ENCODE measurements around the gene ACTR3C.

Gene ACTR3C

DNA sequence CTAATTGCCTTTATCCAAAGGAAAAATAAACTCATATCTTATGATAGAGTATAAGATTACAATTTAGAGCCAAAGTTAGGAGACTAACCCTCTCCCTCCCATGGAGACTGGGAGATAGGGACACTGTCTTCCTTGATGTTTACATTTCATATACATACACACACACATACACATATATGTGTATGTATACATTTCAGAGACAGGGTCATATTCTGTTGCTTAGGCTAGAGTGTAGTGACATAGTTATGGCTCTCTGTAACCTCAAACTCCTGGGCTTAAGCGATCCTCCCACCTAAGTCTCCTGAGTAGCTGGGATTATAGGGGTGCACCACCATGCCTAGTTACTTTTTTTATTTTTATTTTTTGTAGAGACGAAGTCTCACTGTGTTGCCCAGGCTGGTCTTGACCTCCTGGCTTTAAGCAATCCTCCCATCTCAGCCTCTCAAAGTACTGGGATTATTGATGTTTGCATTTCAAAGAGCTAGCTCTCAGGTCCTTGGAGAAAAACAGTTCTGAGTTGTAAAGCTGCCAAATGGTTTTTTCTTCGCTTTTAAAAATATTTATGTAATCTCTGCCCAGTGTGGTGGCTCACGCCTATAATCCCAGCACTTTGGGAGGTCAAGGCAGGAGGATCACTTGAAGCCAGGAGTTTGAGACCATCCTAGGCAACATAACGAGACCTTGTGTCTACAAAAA lies 37.2 kb upstream of the ACTR3C start:
- H3K4me3 ChIP-seq (ENCODE audit: low read depth, low read length) = no peak overlapping the region
- DNase-seq (ENCODE audit: low read depth) = no peak

DNA sequence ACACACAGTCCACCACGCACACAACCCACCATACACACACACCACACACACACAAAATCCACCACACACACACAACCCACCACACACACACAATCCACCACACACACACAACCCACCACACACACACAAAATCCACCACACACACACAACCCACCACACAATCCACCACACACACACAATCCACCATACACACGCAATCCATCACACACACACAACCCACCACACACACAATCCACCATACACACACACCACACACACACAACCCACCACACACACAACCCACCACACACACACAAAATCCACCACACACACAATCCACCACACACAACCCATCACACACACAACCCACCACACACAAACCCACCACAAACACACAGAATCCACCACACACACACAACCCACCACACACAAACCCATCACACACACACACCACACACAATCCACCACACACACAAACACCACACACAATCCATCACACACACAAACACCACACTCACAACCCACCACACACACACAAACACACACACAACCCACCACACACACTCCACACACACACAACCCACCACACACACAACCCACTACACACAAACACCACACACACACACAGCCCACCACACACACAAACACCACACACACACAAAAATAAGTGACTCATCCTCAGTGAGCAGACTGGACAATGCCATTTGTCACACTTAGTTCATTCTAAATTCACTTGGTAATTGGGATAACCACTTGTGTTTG lies 36.4 kb upstream of the ACTR3C start:
- no peak overlapping the region for H3K4me3 ChIP-seq (ENCODE audit: low read depth, low read length)
- DNase-seq (ENCODE audit: low read depth) = no peak

DNA sequence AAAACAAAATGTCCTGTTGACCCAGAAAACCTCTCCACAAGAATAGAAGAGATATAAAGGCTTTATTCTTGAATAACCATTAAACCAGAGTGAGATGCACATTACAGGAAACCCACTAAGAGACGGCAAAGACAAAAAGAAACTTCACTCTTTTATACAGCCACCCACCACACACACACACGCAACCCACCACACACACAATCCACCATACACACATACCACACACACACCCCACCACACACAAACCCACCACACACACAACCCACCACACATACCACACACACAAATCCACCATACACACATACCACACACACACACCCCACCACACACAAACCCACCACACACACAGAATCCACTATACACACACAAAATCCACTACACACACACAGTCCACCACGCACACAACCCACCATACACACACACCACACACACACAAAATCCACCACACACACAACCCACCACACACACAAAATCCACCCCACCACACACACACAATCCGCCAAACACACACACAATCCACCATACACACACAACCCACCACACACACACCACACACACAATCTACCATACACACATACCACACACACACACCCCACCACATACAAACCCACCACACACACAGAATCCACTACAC lies 35.8 kb upstream of the ACTR3C start:
- no peak for DNase-seq (ENCODE audit: low read depth)
- no peak overlapping the region for H3K4me3 ChIP-seq (ENCODE audit: low read depth, low read length)

DNA sequence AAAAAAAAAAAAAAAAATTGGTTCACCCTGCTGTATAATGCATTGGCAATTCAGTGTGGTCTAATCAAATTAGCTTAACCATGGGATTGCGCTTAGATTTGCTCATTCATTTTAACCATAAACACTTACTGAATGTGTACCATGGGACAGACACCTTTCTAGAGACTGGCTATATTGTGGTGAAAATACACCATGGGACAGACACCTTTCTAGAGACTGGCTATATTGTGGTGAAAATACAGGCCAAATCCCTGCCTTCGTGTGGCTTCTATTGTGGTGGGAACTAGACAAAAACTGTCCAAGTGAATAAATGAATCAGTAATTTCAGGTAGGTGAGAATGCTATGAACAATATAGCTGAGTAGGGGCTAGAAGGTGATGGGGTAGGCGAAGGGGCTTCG lies 35.1 kb upstream of the ACTR3C start:
- no peak overlapping the region for H3K4me3 ChIP-seq (ENCODE audit: low read depth, low read length)
- DNase-seq (ENCODE audit: low read depth) = no peak

DNA sequence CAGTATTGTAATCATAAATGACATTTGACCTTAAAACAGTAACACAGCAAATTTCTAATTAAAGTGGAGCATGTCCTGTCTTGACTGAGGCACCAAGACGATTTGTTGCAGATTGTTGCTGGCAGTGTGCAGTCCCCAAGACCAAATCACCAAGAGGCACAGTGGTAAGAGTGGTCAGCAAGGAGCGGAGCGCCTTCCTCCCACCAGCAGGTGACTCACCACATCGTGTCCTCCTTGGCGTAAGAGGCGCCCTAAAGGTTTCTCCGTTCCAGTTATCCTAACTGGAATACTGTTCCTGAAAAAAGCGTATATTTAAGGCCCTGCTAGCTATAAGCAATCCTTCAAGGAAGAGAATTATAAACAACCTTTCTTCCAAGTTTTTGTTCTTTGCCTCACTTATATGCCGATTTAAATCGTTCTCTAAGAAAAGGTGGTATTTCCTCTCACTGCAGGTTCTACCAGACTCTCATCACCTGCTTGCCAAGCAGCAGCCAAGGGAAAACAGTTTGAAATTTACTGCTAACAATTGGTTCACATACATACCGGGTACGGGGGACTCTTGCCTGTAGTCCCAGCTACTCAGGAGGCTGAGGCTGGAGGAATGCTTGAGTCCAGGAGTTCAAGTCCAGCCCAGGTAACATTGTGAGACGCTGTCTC lies 34.6 kb upstream of the ACTR3C start:
- H3K4me3 ChIP-seq (ENCODE audit: low read depth, low read length) = no peak overlapping the region
- DNase-seq (ENCODE audit: low read depth) = no peak

DNA sequence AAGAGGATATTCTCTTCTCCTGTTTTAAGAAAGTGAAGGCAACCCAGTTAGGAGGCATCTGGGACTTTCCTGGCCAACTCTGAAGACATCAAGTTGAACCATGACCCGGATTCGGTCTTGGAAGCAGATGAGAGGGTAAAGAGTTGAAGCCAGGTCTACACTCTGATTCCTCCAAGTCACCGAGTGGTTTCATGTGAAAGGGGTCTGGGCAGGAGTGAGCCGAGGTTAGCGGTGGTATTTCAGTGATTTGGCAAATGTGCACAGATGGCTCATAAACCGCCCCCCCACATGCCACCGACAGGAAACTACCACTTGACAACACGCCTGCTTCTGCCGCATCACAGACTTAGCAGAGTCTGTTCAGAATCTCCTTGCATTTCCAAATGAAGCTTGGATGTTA lies 33.9 kb upstream of the ACTR3C start:
- no peak overlapping the region for H3K4me3 ChIP-seq (ENCODE audit: low read depth, low read length)
- no peak for DNase-seq (ENCODE audit: low read depth)

DNA sequence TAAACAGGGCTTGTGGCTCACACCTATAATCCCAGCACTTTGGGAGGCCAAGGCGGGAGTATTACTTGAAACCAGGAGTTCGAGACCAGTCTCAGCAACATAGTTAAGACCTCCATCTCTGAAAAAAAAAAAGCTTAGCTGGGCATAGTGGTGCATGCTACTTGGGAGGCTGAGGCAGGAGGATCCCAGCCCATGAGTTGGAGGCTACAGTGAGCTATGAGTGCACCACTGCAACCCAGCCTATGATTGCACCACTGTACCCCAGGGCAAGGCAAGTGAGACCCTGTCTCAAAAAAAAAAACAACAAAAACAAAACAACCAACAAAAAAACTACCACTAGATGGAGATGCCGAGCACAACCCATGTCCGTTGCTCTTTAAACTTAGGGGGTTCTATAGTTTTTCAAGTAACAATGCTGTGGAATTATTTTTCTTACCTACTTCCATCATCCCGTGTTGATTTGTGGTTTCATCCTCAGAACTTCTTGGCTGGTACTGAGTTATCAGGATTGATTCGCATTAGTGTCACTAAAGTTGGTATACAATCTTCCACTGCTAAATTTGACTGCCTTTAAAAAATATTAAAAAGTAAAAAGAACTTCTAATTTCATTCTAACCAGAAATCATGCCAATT lies 33.0 kb upstream of the ACTR3C start:
- DNase-seq (ENCODE audit: low read depth) = no peak
- no peak overlapping the region for H3K4me3 ChIP-seq (ENCODE audit: low read depth, low read length)

DNA sequence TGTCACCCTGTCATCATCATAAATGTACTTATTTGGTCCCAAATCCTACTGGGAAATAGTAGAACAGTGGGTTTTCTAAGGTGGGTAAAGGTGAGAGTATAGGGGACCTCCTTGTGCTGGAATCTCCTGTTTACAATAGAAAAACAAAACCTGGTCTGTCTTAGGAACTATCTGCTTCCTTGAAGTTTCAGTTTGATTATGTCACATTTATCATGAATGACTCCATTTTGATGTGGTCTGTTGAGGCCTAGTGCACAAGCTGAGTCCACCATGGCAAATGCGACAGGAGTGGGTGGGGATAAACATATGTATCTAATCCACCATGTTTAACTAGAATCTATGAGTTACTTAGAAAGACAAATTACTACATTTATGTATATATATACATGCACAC lies 32.3 kb upstream of the ACTR3C start:
- DNase-seq (ENCODE audit: low read depth) = no peak
- H3K4me3 ChIP-seq (ENCODE audit: low read depth, low read length) = no peak overlapping the region

DNA sequence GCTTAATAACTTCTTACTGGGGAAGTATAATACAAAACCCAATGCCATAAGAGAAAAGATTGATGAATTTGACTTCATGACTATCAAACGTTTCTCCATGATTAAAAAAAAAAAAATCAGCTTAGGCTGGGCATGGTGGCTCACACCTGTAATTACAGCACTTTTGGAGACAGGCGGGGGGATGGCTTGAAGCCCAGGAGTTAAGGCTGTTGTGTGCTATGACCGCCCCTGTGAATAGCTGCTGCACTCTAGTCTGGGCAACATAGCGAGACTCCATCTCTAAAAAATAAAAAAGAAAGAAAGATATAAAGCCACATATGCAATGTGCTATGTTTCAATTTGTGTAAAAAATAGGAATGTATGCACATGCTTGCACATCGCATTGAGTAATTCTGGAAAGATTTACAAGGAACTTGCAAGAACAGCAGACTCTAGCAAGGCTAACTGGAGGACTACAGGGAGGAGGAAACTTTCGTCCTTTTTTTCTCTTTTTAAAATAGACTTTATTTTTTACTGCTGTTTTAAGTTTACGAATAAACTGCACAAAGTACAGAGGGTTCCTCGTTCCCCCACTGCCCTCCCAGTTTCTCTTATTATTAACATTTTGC lies 28.3 kb upstream of the ACTR3C start:
- no peak overlapping the region for H3K4me3 ChIP-seq (ENCODE audit: low read depth, low read length)
- DNase-seq (ENCODE audit: low read depth) = no peak

DNA sequence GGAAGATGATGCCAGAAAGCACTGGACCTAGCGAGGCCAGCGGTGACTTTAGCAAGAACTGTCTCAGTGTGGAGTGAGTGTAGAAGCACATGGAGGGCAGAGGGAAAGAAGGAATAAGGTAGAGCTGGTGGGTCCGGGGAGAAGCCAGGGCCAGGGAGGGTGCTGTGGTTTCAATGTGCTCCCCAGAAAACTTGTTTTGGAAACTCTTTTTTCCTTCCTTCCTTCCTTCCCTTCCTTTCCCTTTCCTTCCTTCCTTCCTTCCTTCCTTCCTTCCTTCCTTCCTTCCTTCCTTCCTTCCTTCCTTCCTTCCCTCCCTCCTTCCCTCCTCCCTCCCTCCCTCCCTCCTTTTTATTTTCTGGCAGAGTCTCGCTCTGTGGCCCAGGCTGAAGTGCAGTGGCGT lies 23.6 kb upstream of the ACTR3C start:
- no peak overlapping the region for H3K4me3 ChIP-seq (ENCODE audit: low read depth, low read length)
- DNase-seq (ENCODE audit: low read depth) = no peak

DNA sequence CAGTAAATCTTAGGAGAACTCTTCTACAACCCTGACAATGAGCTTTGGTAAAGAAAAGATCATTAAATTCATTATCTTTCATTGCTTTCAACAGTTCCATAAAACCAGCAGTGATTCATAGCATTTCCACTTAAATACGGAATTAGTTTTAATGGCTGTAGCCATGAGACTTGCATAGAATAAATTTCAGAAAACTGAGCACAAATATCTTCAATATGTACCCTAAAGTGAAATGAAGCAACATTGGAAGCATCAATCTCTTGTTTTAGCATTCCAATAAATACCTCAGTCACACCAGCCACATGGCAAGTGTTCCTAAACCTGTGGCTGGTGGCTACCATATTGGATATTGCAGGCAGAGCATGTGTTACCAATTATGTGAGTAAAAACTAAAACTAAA lies 21.7 kb upstream of the ACTR3C start:
- no peak for DNase-seq (ENCODE audit: low read depth)
- H3K4me3 ChIP-seq (ENCODE audit: low read depth, low read length) = no peak overlapping the region

DNA sequence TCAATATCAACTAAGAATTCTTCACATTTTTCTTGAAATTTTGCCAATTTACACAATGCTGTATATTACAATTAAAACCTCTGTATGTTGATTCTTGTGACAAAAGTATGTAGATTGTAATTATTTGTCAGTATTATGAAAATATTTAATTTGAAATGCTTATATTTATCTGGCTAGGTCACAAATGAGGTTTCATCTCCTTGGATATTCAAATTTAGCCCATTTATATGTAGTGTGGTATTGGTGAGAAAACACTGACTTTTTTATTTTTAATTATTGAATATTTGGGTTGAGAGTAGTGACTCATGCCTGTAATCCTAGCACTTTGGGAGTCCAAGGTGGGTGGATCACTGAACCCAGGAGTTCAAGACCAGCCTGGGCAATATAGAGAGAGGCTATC lies 21.0 kb upstream of the ACTR3C start:
- H3K4me3 ChIP-seq (ENCODE audit: low read depth, low read length) = no peak overlapping the region
- no peak for DNase-seq (ENCODE audit: low read depth)

DNA sequence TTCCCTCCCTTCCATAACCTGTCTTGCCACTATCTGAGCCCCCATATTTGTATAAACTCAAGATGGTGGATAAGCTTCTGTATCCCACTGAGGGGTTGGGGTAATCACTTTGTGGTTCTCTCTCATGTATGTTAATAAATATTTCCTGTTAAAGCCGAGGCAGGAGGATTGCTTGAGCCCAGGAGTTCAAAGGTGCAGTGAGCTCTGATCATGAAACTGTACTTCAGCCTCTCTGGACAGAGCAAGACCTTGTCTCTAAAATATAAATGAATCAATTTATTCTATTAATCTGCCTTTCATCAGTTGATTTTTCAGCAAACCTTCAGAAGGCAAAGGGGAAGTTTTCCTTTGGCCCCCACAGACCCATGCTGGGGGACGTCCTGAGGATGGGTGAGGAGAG lies 19.9 kb upstream of the ACTR3C start:
- no peak for DNase-seq (ENCODE audit: low read depth)
- no peak overlapping the region for H3K4me3 ChIP-seq (ENCODE audit: low read depth, low read length)

DNA sequence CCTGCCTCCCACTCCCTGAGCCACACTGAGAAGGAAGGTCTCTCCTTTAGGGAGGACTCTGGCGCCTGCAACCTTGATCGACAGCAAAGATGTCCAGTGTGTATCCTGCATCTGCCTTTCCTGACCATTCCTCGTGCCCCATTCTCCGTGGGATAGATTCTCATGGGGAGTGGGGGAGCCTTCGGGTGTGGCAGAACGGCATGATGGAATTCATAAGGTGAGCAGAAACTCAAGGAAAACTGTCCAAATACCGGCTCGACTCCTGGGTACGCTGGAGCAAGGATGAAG lies 18.7 kb upstream of the ACTR3C start:
- no peak overlapping the region for H3K4me3 ChIP-seq (ENCODE audit: low read depth, low read length)
- DNase-seq (ENCODE audit: low read depth) = no peak

DNA sequence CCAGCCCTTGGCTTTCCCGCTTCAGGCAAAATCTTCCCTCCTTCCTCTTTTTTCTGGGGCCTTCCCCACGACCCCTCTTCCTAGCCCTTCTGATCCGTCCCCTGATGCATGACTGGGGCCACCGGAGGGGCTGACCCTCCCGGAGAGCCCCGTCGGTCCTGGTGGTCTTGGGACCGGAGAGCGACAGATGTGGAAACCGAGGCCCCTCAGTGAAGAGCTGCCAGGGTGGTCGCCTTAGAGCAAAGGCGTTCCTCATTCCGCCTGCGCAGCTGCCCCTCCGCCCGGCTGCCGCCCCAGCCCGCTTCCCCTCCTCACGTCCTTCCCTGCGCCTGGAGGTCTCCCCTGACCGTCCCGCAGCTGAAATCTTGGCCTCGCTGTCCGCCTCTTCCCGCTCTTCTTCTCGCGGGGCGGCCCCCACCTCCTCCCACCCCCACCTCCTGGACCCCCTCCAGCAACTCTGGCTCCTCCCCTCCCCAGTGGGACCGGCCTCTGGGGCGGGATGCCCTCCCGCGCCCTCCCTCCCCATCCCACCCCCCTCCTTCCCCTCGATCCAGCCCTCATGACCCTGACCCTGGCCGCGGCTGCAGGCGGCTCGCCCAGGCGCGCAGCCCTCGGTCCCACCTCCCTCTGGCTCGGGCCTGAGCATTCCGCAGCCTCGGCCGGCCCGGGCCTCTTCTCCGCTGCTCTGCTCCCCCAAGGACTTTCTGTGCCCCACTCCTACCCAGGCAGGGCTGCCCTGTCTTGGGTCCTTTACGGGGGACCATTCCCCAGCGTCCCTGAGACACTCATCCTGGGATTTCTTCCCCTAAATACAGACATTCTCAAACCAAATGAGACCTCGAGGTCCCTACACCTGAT lies 18.1 kb upstream of the ACTR3C start, which contains the start of gene RARRES2:
Gene RARRES2, minus strand, starts transcription at position 367 of the 858 bp plus-strand sequence. CDS start 1,020 bp downstream, outside the sequence.
- H3K4me3 ChIP-seq (ENCODE audit: low read depth, low read length) = no peak within 1 kb of the TSS

DNA sequence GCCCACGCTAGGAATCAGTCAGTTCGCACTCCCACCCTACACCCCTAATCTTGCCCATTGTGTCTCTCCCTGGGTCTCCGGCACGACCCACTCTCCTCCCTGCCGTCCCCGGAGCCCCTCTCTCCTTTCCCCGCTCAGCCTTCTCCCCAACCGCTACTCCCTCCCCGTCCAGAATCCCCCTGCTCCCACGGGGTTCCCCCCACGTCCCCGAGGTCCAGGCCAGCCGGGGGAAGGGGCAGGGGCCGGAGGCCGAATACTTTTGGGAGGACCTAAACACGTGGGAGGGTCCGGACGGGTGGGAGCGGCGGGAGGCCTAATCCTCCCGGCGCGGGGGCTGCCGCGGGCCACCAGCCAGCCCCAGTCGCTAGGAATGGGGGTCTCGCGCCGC lies 17.5 kb upstream of the ACTR3C start:
- DNase-seq (ENCODE audit: low read depth) = no peak
- H3K4me3 ChIP-seq (ENCODE audit: low read depth, low read length) = no peak overlapping the region

More for the DNA sequence above, 18.1 kb upstream of the ACTR3C start, which contains the start of gene RARRES2:
- no peak for DNase-seq (ENCODE audit: low read depth)

DNA sequence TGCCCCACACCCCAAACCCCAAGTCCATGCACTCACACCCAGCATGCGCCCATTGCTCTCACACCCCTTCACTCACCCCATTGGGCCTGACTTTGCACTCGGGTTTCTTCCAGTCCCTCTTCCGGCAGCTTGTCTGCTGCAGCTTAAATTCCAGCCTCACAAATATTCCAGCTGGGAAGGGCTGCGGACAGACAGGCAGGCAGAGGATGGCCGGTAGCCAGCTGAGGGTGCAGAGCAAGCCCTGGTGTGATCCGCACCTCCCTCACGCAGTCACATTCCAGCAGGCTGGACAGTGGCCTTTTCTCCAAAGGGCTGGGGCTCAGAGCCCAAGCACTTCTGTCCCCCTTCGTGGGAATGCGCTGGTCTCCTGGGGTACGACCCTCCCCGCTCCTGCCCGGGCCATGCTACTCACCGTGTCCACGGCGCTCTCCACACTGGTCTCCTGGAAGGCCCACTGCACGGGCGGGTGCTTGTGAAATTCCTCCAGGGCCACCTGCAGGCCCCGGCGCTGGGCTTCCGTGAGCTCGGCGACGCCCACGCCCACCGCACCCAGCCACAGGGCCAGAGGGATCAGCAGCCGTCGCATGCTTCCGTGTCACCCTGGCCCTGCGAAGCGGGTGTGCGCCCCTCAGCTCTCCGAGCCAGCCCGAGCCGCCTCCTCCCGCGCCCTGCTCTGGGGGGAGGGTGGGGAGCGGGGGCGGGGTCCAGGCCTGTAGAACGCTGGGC lies 16.8 kb upstream of the ACTR3C start:
- DNase-seq (ENCODE audit: low read depth) = no peak
- no peak overlapping the region for H3K4me3 ChIP-seq (ENCODE audit: low read depth, low read length)

DNA sequence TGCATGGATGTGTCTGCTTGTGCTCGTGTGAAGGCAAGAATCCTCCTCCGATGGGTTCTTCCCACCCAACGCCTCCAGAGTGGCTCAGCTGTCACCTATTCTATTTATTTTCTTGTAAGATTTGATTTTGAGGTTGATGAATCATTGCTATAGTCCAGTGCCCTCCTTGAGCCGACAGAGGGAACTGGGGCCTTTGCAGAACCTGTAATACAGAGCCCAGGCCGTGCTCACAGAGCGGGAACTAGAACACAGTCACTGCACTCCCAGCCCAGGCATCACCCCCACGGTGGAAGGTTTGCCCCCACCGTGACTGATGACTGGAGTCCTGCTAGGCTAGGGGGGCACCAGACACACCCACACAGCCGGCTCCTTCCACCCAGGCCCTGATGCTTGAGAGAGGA lies 16.1 kb upstream of the ACTR3C start:
- no peak for DNase-seq (ENCODE audit: low read depth)

More for the DNA sequence above, 16.1 kb upstream of the ACTR3C start:
- no peak overlapping the region for H3K4me3 ChIP-seq (ENCODE audit: low read depth, low read length)
